Brain pericyte (primary cell): ENCODE measurements around the gene CDK19.
A peak's percentile ranks its signal among the peaks of the same experiment; 100 is the strongest.

Experiments used
- DNase-seq: peaks from one replicate; pipeline ENCODE4 v3.0.0-alpha.2; 2012; ENCODE audit warnings: low read depth, low spot score

Gene CDK19

GRCh38 chr6:110703010-110703905 is 112.0 kb downstream of the CDK19 start:
- DNase-seq: no peak

- no peak for DNase-seq
These were observed 115.5 kb downstream of the CDK19 start for GRCh38 chr6:110699780-110700179.

- DNase-seq: no peak
These were observed 121.3 kb downstream of the CDK19 start for GRCh38 chr6:110693994-110694393.

- DNase-seq: no peak
These were observed 122.0 kb downstream of the CDK19 start for GRCh38 chr6:110693296-110693695.

- no peak for DNase-seq
These were observed 124.4 kb downstream of the CDK19 start for GRCh38 chr6:110690916-110691315.

- no peak for DNase-seq
These were observed 125.1 kb downstream of the CDK19 start for GRCh38 chr6:110690106-110690654.

GRCh38 chr6:110689275-110689935 is 125.9 kb downstream of the CDK19 start:
- DNase-seq: no peak

GRCh38 chr6:110688661-110689268 is 126.5 kb downstream of the CDK19 start:
- no peak for DNase-seq

GRCh38 chr6:110687326-110687725 is 127.9 kb downstream of the CDK19 start:
- DNase-seq: no peak

- no peak for DNase-seq
These were observed 132.0 kb downstream of the CDK19 start for GRCh38 chr6:110683241-110683640.

GRCh38 chr6:110682460-110682853 is 132.8 kb downstream of the CDK19 start:
- peak; percentile 41 for DNase-seq

GRCh38 chr6:110681543-110682459 is 133.5 kb downstream of the CDK19 start:
- no peak for DNase-seq

- DNase-seq: no peak
These were observed 138.9 kb downstream of the CDK19 start for GRCh38 chr6:110676396-110676795.

- no peak for DNase-seq
These were observed 141.2 kb downstream of the CDK19 start for GRCh38 chr6:110674096-110674495.

- no peak for DNase-seq
These were observed 143.1 kb downstream of the CDK19 start for GRCh38 chr6:110672122-110672521.

GRCh38 chr6:110671447-110671846 is 143.8 kb downstream of the CDK19 start:
- DNase-seq: no peak

GRCh38 chr6:110665600-110665999 is 149.7 kb downstream of the CDK19 start:
- DNase-seq: no peak

- no peak for DNase-seq
These were observed 150.3 kb downstream of the CDK19 start for GRCh38 chr6:110664933-110665332.

- no peak for DNase-seq
These were observed 152.6 kb downstream of the CDK19 start for GRCh38 chr6:110662490-110663211.

GRCh38 chr6:110661414-110661813 is 153.9 kb downstream of the CDK19 start:
- DNase-seq: no peak
